Globus pallidus (tissue), 1 donor: ENCODE measurements around the gene CDC25A.
A peak's percentile ranks its signal among the peaks of the same experiment; 100 is the strongest.
"Not testable (repeated sequence)": the region's sequence is repeated elsewhere in the genome, so short reads cannot be mapped to it uniquely, and the experiment has no call there.

Source experiments
- DNase-seq: peaks from one replicate; pipeline ENCODE4 v3.0.0-alpha.2; 2015; ENCODE audit warnings: low spot score

CDC25A gene

GRCh38 chr3:48140936-48141603 lies 47.1 kb downstream of the CDC25A start:
- DNase-seq, result no peak

GRCh38 chr3:48140336-48140757 lies 47.9 kb downstream of the CDC25A start:
- DNase-seq, result no peak

- no peak for DNase-seq
Measured at GRCh38 chr3:48137425-48137999, 50.7 kb downstream of the CDC25A start.

GRCh38 chr3:48135552-48136495 lies 52.4 kb downstream of the CDC25A start:
- peak; percentile 24 for DNase-seq

- DNase-seq, result peak; percentile 52
Measured at GRCh38 chr3:48130321-48130904, 57.8 kb downstream of the CDC25A start.

- no peak for DNase-seq
Measured at GRCh38 chr3:48129921-48130320, 58.3 kb downstream of the CDC25A start.

GRCh38 chr3:48128774-48129173 lies 59.4 kb downstream of the CDC25A start:
- no peak for DNase-seq

GRCh38 chr3:48125886-48126622 lies 62.2 kb downstream of the CDC25A start:
- DNase-seq, result no peak

- no peak for DNase-seq
Measured at GRCh38 chr3:48125013-48125705, 63.1 kb downstream of the CDC25A start.

GRCh38 chr3:48123346-48123745 lies 64.9 kb downstream of the CDC25A start:
- no peak for DNase-seq

GRCh38 chr3:48122504-48122903 lies 65.7 kb downstream of the CDC25A start:
- DNase-seq, result no peak

- no peak for DNase-seq
Measured at GRCh38 chr3:48120223-48120622, 68.0 kb downstream of the CDC25A start.

- DNase-seq, result no peak
Measured at GRCh38 chr3:48119505-48120193, 68.6 kb downstream of the CDC25A start.

- DNase-seq, result no peak
Measured at GRCh38 chr3:48118928-48119327, 69.3 kb downstream of the CDC25A start.

- DNase-seq, result no peak
Measured at GRCh38 chr3:48118322-48118721, 69.9 kb downstream of the CDC25A start.

- DNase-seq, result no peak
Measured at GRCh38 chr3:48112813-48113212, 75.4 kb downstream of the CDC25A start.

- not testable (repeated sequence) for DNase-seq
Measured at GRCh38 chr3:48112108-48112791, 76.0 kb downstream of the CDC25A start.

GRCh38 chr3:48110463-48110862 lies 77.8 kb downstream of the CDC25A start:
- DNase-seq, result no peak

GRCh38 chr3:48107227-48107626 lies 81.0 kb downstream of the CDC25A start:
- no peak for DNase-seq
